Measurements from ENCODE around the gene PPP3CB.
"Not testable (repeated sequence)": the region's sequence is repeated elsewhere in the genome, so short reads cannot be mapped to it uniquely, and the experiment has no call there.

PPP3CB gene

GRCh38 chr10:73416571-73416970, 79.3 kb downstream of the PPP3CB start:
- TF ChIP-seq GATA1 (IDR thresholded peaks at IDR 0.05; ENCODE audit: low read depth, low read length) (no peak), POLR2A (IDR thresholded peaks at IDR 0.05; ENCODE audit: low read length) (no peak)
- DNase-seq = no peak

- no peak for DNase-seq
- TF ChIP-seq POLR2A (IDR thresholded peaks at IDR 0.05; ENCODE audit: low read length) = no peak
- no peak for TF ChIP-seq GATA1 (IDR thresholded peaks at IDR 0.05; ENCODE audit: low read depth, low read length)
These were observed 81.4 kb downstream of the PPP3CB start for GRCh38 chr10:73414230-73414945.

GRCh38 chr10:73413528-73414229, 82.1 kb downstream of the PPP3CB start, which contains the start of gene ANXA7:
TSS of gene ANXA7 (minus strand) at chr10:73414058. CDS start at chr10:73400856, 13,202 bp downstream.
- DNase-seq = peak; percentile 89 to 94
- peak; percentile 76 for TF ChIP-seq POLR2A (IDR thresholded peaks at IDR 0.05; ENCODE audit: low read length)
- TF ChIP-seq GATA1 (IDR thresholded peaks at IDR 0.05; ENCODE audit: low read depth, low read length) = no peak

GRCh38 chr10:73413108-73413527, 82.7 kb downstream of the PPP3CB start:
- peak; percentile 80 to 85 for DNase-seq
- TF ChIP-seq GATA1 (IDR thresholded peaks at IDR 0.05; ENCODE audit: low read depth, low read length) = no peak

GRCh38 chr10:73410897-73411296, 84.9 kb downstream of the PPP3CB start:
- no peak for TF ChIP-seq POLR2A (IDR thresholded peaks at IDR 0.05; ENCODE audit: low read length)
- TF ChIP-seq GATA1 (IDR thresholded peaks at IDR 0.05; ENCODE audit: low read depth, low read length) = no peak
- no peak for DNase-seq

GRCh38 chr10:73408978-73409521, 86.8 kb downstream of the PPP3CB start:
- TF ChIP-seq POLR2A (IDR thresholded peaks at IDR 0.05; ENCODE audit: low read length) (no peak), GATA1 (IDR thresholded peaks at IDR 0.05; ENCODE audit: low read depth, low read length) (no peak)
- no peak for DNase-seq

- no peak for DNase-seq
- TF ChIP-seq GATA1 (IDR thresholded peaks at IDR 0.05; ENCODE audit: low read depth, low read length) (no peak), POLR2A (IDR thresholded peaks at IDR 0.05; ENCODE audit: low read length) (no peak)
These were observed 87.8 kb downstream of the PPP3CB start for GRCh38 chr10:73408061-73408460.

- TF ChIP-seq GATA1 (IDR thresholded peaks at IDR 0.05; ENCODE audit: low read depth, low read length) (no peak), POLR2A (IDR thresholded peaks at IDR 0.05; ENCODE audit: low read length) (no peak)
- DNase-seq = no peak
These were observed 88.3 kb downstream of the PPP3CB start for GRCh38 chr10:73407495-73407894.

- TF ChIP-seq POLR2A (IDR thresholded peaks at IDR 0.05; ENCODE audit: low read length) = no peak
- TF ChIP-seq GATA1 (IDR thresholded peaks at IDR 0.05; ENCODE audit: low read depth, low read length) = no peak
- peak; percentile 6 to 27 for DNase-seq
These were observed 89.0 kb downstream of the PPP3CB start for GRCh38 chr10:73406846-73407245.

- no peak for TF ChIP-seq POLR2A (IDR thresholded peaks at IDR 0.05; ENCODE audit: low read length)
- no peak for TF ChIP-seq GATA1 (IDR thresholded peaks at IDR 0.05; ENCODE audit: low read depth, low read length)
- no peak for DNase-seq
These were observed 90.3 kb downstream of the PPP3CB start for GRCh38 chr10:73405556-73405955.

GRCh38 chr10:73404690-73405089, 91.1 kb downstream of the PPP3CB start:
- TF ChIP-seq POLR2A (IDR thresholded peaks at IDR 0.05; ENCODE audit: low read length) (no peak), GATA1 (IDR thresholded peaks at IDR 0.05; ENCODE audit: low read depth, low read length) (no peak)
- DNase-seq = no peak

- no peak for DNase-seq
- TF ChIP-seq POLR2A (IDR thresholded peaks at IDR 0.05; ENCODE audit: low read length) (no peak), GATA1 (IDR thresholded peaks at IDR 0.05; ENCODE audit: low read depth, low read length) (no peak)
These were observed 94.2 kb downstream of the PPP3CB start for GRCh38 chr10:73401636-73402035.

- TF ChIP-seq POLR2A (IDR thresholded peaks at IDR 0.05; ENCODE audit: low read length) = no peak
- TF ChIP-seq GATA1 (IDR thresholded peaks at IDR 0.05; ENCODE audit: low read depth, low read length) = no peak
These were observed 96.8 kb downstream of the PPP3CB start for GRCh38 chr10:73399063-73399462.

GRCh38 chr10:73398024-73398423, 97.8 kb downstream of the PPP3CB start:
- no peak for TF ChIP-seq GATA1 (IDR thresholded peaks at IDR 0.05; ENCODE audit: low read depth, low read length)
- TF ChIP-seq POLR2A (IDR thresholded peaks at IDR 0.05; ENCODE audit: low read length) = no peak
- DNase-seq = peak in 1 of 2 experiments; percentile 13

More at GRCh38 chr10:73399063-73399462, 96.8 kb downstream of the PPP3CB start:
- no peak for DNase-seq

- DNase-seq = not testable (repeated sequence)
These were observed 101.5 kb downstream of the PPP3CB start for GRCh38 chr10:73394325-73394724.
